TTC549 (cell line): ENCODE results near the gene KLK6.

Experiments used
- FAIRE-seq: peaks from 2 replicates; lab custom pipeline; 2012; peaks lifted over from hg19 to GRCh38; lab: Jason Lieb, UNC

KLK6 gene

GRCh38 chr19:50969413-50969760 is at the start of gene KLK6:
KLK6 (minus strand) TSS chr19:50969591; CDS start chr19:50968104, 1,487 bp downstream.
- FAIRE-seq, result no peak

DNA sequence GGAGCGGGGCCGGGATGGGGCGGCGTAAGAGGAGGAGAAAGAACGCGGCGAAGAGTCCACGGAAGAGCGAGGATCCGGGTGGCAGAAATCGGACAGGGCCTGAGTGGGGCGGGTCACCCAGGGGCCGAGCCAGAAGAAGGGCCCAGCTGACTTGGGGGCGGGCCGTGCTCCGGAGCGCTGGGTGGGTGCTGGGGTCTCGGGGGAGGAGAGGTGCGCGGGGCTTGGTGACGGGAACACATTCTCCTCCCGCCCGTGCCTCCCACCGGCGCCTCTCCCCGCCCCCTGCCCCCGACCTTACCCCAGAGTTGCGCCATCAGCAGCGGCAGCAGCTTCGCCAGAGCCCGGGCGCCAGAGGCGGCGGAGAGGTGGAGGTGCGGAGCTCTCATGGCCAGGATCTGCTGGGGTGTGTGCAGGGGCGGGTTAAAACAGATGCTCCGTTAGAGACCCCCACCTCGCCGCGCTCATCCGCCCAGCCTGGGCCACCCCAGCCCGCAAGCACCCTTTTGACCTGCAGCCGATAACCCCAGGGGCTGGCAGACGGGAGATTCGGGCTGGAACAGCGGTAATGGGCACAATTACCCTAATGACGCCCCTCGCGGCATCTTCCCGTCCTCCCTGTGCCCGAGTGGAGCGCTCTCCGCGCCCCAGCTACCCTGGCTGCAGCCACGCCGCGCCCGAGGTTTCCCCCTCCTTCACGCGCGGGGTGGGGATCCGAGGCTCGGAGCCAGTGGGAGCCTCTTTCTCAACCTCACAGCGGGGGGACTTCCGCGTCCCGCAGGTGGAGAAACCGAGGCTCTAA is 49.6 kb upstream of the KLK6 start:
- no peak for FAIRE-seq

DNA sequence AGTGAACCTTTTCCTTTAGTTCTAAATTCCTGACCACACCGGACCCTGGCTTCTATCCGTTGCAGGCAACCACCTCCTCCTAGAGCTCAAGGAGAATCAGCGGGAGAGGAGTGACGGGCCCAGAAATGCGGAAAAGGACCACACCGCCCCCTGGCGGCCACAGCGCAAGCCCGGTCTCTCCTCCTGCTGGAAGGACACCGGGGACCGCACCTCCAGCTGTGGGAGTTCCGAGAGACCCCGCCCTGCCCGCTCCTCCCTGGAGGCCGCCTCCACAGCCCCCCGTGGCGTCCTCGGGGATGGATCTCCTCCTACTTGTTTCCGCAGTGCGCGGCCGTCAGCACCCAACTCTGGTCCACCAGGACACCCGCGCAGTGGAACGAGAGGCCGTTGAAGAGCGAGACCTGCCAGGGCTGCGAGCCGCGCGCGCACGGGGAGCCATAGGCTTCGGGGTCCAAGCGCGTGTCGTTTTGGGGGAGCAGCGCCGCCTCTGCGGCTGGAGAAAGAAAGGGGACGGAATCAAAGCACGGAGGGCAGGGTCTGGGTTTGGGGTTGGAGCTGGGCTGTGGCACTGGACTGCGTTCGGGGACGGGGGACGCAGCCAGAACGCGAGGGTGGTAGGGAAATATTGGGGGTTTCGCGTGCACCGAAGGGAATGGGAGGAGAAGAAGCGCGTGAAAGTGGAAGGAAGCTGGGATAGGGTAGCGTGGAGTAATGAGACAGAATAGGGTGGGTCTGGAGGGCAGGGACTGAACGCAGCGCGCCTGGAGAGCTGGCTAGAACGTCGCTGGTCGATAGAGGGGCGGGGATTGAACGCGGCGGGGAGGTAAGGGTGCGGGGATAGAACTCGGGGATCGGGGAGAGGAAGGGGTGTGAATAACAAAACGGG is 47.6 kb upstream of the KLK6 start:
- no peak for FAIRE-seq

- no peak for FAIRE-seq
Observed at GRCh38 chr19:51015691-51016267, 46.4 kb upstream of the KLK6 start.

- no peak for FAIRE-seq
Observed at GRCh38 chr19:51014242-51014641, 44.9 kb upstream of the KLK6 start.

DNA sequence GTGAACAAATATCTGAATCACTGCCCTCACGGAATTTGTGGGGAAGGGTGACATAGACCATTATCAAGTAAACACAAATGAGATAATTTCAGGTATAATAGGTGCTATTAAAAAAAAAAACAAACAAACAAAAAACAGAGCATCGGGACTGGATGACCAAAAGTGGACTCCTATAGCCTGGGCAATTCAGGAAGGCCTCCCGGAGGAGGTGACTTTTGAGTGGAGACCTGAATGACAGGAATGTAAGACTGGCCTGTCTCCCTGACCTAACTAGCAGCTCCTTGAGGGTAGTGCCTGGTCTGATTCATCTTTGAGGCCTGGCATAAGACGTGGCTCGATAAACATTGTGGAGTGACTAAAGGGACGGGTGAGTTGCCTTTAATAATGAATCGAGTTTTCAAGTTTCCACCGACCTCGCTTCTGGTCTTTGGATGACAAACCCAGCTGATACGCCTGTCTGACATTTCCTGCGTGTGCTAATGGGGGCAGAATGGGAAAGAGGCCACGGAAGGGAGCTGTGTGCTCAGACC is 43.3 kb upstream of the KLK6 start:
- no peak for FAIRE-seq

DNA sequence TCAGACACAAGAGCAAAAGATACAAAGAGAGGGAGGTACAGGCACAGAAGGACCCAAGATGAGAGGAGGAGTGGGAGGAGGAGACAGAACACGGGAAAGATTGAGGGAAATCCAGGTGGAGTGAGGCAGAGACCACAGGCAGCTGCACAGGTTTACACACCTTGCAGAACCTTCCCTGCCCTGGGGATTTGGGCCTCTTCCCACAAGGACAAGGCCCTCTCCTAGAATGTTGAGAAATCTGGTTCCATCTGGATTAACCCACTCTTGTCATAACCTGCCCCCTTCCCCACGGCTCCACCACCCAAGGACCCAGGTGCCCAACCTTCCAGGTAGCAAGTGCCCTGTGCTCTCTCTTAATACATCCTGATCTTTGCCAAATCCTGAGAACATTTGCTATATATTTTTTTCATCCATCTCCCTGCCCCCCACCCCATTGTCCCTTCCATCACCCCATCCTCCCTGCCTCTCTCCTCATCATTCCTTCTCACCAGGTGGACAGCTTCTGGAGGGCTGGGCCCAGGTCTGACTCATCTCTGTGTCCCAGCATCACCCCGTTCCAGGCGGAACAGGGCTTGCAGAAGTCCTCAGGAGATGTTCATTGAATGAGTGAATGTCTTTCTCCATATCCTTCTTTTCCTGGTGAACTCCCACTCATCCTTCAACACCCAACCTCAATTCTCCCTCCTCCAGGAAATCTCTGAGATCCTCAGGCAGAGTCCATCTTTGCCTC is 40.8 kb upstream of the KLK6 start:
- FAIRE-seq, result no peak

DNA sequence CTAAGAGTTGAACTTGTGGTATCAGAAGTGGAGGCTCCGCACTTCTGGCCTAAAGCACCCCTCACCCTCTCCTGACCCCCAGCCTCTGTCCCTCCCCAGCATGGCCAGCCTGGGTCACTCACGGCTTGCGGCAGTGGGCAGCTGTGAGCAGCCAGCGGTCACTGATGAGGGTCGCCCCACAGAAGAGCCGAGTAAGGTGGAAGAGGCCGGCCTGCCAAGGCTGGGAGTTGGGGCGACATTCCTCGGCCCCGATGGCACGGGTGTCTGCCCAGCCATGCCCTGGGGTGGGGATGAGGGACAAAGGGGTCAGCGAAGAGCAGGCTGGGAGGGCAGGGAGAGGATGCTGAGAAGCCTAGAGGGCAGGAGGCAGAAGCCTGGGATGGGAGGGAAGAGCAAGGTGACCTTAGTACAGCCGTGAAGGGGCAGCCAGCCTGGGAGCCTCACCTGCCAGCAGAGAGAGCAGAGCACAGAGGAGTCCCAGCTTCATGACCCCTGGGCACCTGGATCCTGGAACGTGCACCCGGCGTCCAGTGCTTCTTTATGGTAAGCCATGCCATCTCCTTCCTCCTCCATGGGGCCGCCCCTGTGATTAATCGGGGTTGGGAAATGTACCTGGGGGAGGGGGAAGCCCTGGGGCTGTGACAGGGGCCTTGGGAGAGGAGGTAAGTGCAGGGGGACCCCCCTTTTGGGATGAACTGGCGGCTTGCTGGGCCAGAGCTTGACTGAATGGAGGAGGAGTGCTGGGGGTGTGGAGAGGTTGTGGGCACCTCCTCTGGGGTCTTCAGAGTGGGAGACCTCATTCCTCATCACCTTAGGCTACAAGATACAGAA is 39.9 kb upstream of the KLK6 start:
- no peak for FAIRE-seq

GRCh38 chr19:51007488-51007887 is 38.1 kb upstream of the KLK6 start:
- FAIRE-seq, result no peak

GRCh38 chr19:51006406-51006805 is 37.0 kb upstream of the KLK6 start:
- no peak for FAIRE-seq

DNA sequence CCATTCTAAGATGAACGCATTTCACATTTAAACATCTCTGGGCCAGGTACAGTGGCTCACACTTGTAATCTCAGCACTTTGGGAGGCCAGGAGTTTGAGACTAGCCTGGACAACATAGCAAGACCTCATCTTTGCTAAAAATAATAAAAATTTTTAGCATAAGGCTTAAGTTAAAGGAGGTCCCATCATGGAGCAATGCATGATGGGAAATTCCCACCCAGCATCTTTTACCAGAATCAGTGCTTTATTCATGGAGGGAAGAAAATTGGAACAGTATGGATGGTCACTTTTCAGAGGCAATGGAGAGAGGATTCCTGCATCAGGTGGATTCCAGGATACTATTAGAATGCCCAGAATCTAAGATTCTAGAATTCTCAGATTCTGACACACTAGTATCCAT is 35.9 kb upstream of the KLK6 start:
- no peak for FAIRE-seq

GRCh38 chr19:51003316-51003715 is 33.9 kb upstream of the KLK6 start:
- FAIRE-seq, result no peak

- FAIRE-seq, result peak; percentile 13
Observed at GRCh38 chr19:51002542-51003311, 33.3 kb upstream of the KLK6 start.

DNA sequence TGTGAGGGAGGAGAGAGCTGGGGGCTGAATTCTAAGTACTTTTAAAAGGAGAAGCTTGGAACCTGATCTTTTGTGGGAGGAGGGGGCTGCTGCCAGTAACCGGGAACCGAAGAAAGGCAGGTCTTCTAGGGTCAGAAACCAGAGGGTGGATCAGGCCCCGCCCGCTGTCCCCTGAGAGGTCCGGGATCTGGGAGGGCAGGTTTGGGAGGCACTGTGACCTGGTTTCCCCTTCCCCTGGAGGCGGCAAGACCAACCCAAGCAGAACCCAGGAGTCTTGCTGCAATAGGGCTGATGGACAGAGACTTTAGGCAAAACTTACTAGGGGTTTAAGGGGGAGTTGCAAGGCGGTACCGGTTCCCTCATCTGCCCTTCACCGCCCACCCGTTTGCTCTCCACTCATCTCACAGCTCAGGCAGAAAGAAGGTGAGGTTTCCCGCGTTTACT is 32.7 kb upstream of the KLK6 start:
- no peak for FAIRE-seq

- no peak for FAIRE-seq
Observed at GRCh38 chr19:51001515-51001914, 32.1 kb upstream of the KLK6 start, which contains the start of gene KLK8. KLK8 (minus strand) TSS chr19:51001604; CDS start chr19:51001167, 437 bp downstream.

DNA sequence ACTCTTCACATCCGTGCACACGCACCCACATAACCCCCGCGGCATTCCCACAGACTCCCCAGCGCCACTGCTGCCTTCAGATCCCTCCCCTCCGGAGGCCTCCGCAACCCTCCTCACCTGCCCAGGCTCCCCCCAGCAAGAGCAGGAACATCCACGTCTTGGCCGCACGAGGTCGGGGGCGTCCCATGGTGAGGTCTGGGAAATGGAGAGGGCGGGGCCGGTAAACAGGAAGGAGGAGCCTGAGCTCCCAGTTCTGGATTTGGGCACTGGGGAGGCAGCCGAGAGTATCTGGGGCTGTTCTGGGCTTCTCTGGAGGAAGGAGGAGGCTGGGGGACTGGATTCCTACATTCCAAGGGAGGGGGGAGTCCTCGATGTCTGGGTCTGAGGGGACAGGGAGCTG is 31.6 kb upstream of the KLK6 start:
- FAIRE-seq, result no peak

DNA sequence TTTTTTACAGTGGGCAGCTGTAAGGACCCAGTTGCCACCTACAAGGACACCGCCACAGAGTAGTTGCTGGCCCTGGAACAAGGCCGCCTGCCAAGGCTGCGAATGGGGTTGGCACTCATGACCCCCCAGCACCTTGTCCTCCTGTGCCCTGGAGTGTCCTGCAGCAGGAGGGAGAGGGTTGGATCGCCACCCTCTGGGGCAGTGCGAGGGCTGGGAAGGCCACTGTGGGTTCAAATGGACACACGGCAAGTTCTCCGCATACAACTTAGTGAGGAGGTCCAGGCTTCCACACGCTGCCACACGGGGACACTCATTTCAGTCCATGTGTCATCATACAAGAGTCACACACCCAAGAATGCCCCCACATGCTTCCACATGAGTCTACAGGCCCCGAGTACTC is 31.0 kb upstream of the KLK6 start:
- no peak for FAIRE-seq

- no peak for FAIRE-seq
Observed at GRCh38 chr19:50998686-50999085, 29.3 kb upstream of the KLK6 start.

- no peak for FAIRE-seq
Observed at GRCh38 chr19:50998061-50998460, 28.7 kb upstream of the KLK6 start.

GRCh38 chr19:50994129-50994528 is 24.7 kb upstream of the KLK6 start:
- no peak for FAIRE-seq
